ENCODE results near the gene COA8.
A peak's percentile ranks its signal among the peaks of the same experiment; 100 is the strongest.

The COA8 gene

DNA sequence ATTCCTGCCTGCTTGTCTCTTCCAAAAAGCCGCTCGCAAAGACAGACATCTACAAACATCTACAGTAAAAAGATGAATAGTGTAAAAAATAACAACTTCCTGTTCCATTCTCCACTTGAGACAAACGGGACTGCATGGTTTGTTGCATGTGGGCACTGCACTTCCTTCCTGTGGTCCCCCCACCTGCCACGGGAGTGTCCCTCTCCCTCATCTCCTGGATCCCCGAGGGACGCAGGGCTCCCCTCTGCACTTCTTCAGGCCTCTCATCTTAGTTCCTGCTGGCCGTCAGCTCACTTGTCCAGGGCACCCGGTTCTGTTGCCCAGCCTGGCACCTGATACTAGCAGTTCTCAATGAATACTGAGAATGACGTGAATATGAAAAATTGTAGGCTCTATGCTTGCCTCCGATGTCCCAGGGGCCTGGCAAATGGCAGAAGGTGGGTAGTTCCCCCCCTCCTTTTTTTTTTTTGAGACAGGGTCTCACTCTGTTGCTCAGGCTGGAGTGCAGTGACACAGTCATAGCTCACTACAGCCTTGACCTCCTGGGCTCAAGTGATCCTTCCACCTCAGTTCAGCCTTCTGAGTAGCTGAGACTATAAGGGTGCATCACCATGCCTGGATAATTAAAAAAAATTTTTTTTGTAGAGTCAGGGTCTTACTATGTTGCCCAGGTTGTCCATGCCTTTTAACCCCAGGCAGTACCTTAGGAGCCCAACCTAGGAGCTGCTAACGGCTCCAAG lies 62.8 kb downstream of the COA8 start:
- no peak for DNase-seq

DNA sequence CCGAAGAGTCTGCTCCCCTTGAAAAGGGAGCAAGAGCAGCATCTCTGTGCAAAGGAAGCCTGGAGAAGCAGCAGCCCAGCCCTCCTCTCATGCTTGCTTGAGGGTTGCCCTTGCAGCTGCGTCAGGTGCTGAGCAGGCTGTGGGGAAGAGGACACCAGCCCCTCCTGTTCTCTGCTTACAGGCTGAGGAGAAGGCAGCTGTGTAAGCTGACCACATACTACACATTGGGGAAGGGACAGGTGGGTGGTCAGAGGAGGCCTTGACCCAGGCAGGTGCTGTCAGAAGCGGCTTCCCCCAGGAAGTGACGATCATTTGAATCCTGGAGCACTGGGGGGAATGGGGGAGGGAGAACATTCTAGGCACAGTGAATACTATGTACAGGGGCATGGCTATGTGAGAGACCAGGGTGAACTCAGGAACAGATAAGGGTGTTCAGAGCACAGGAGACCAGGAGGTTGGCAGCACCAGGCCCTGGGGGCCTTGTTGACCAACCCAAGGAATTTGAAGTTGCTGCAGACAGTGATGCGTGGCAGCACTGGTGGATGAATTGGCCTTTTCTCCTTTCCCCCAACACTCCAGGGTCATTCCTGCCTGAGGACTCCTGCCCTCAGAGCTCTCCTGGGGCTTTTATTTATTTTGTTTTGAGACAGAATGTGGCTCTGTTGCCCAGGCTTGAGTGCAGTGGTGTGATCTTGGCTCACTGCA lies 63.5 kb downstream of the COA8 start:
- DNase-seq: no peak

GRCh38 chr14:103627073-103628025 lies 64.6 kb downstream of the COA8 start:
- no peak for DNase-seq

- DNase-seq: peak; percentile 59
Observed at GRCh38 chr14:103628221-103628683, 65.5 kb downstream of the COA8 start.

DNA sequence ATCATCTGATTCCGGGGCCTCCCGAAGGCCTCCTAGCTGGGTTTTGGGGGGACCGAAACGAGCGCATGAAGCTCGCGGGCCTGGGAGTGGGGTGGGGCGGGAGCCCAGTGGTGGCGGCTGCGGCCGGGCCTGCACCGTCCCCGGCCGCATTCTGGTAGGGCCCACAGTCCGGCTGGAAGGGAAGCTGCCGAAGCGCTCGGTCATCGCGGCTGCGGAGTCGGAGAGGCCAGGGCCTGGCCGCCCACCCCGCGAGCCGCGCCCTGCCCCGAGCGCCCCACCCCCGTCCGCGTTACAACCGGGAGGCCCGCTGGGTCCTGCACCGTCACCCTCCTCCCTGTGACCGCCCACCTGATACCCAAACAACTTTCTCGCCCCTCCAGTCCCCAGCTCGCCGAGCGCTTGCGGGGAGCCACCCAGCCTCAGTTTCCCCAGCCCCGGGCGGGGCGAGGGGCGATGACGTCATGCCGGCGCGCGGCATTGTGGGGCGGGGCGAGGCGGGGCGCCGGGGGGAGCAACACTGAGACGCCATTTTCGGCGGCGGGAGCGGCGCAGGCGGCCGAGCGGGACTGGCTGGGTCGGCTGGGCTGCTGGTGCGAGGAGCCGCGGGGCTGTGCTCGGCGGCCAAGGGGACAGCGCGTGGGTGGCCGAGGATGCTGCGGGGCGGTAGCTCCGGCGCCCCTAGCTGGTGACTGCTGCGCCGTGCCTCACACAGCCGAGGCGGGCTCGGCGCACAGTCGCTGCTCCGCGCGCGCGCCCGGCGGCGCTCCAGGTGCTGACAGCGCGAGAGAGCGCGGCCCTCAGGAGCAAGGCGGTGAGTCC lies 66.1 kb downstream of the COA8 start, which contains the start of gene KLC1:
KLC1 (plus strand) TSS at position 528 of the 819 bp plus-strand sequence. CDS start 25,354 bp downstream, outside the sequence.
- DNase-seq: peak; percentile 72

GRCh38 chr14:103629503-103630121 lies 66.9 kb downstream of the COA8 start:
- DNase-seq: no peak

- no peak for DNase-seq
Observed at GRCh38 chr14:103630364-103631108, 67.8 kb downstream of the COA8 start.

- DNase-seq: no peak
Observed at GRCh38 chr14:103633391-103633790, 70.6 kb downstream of the COA8 start.

DNA sequence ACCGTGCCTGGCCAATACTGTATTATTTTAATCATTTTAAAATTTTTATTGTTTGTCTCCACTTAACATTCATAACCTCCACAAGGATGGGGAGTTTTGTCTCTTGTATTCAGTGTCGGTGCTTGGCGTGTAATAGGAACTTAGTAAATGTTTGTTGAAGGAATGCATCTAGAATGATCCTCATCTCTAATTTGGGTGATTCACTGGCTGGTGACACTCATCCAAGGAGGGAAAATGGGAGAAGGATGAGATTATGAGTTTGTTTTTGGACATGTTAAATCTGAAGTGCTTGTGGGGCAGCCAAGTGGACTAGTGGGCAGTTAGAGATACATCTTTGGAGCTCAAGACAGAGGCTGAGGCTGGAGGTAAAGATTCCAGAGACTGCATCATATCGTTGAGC lies 71.4 kb downstream of the COA8 start:
- no peak for DNase-seq

DNA sequence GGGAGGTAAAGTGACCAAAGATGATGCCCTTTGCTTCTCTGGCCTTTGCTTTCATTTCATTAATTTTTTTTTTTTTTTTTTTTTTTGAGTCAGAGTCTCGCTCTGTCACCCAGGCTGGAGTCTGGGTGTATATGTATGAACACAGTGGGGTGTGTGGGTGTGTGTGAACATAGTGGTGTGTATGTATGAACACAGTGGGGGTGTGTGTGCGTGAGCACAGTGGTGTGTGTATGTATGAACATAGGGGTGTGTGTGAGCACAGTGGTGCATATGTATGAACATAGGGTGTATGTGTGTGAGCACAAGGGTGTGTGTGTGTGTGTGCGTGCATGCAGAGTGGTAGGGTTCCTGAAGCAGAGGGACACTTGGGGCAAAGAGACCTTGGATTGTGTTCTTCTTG lies 75.8 kb downstream of the COA8 start:
- no peak for DNase-seq
